Pancreas (tissue), 10 donors: ENCODE data around the gene ELL2. TPM values are rescaled to one million over a fixed set of nuclear protein-coding genes. Genes with fewer than 3 reads are reported as not detected.

ENCODE experiments used
- ATAC-seq, 4 donors: fragments of 200-7000 bp; cut with Tn5 transposase; one replicate each; pipeline versions ENCODE4 v1.8.0 to v1.9.1; 2020; ENCODE audit warnings: mild to moderate bottlenecking in 4 of 4, moderate library complexity in 4 of 4
- DNase-seq, 6 donors: peaks; one replicate each; pipeline ENCODE4 v3.0.0-alpha.2; 2020
- FAIRE-seq: peaks from 2 replicates; lab custom pipeline; 2012; peaks lifted over from hg19 to GRCh38; lab: Jason Lieb, UNC
- H3K27ac ChIP-seq, 4 donors: fragments of 200-600 bp; sonication (generic); 1 replicate in 3 of 4; 2 replicates in 1 of 4; pipeline versions ENCODE4 v1.5.0 to v1.8.0; 2020
- H3K27me3 ChIP-seq, 4 donors: fragments of 200-600 bp; one replicate each; pipeline ENCODE4 v1.8.0; 2021
- H3K36me3 ChIP-seq, 3 donors: fragments of 200-600 bp; sonication (generic) in 1 of 3; one replicate each; pipeline versions ENCODE4 v1.5.0 to v1.8.0; 2020 to 2021
- H3K4me1 ChIP-seq, 3 donors: fragments of 200-600 bp; one replicate each; pipeline ENCODE4 v1.8.0; 2021
- H3K4me3 ChIP-seq, 4 donors: fragments of 200-600 bp; sonication (generic) in 2 of 4; one replicate each; pipeline versions ENCODE4 v1.5.0 to v1.8.0; 2020 to 2021
- H3K9me3 ChIP-seq, 4 donors: fragments of 200-600 bp; one replicate each; pipeline ENCODE4 v1.8.0; 2021
- CTCF ChIP-seq, 4 donors: fragments of 200-600 bp; sonication (generic) in 3 of 4; IDR thresholded peaks; one replicate each; pipeline versions ENCODE4 v1.5.0 to v1.8.0; 2021; ENCODE audit warnings: antibody characterized with exemption in 4 of 4
- WGBS, 2 donors: extraction: QIAGEN DNeasy Blood & Tissue Kit; methylation state at CpG; one replicate each; pipeline ENCODE4 v1.1.7; 2013; 5-methylcytosine and 5-hydroxymethylcytosine counted together
- intact Hi-C, 3 donors: fragments of 100-400 bp; cut with DNase I; formaldehyde crosslinking; loops; one replicate each; pipeline versions ENCODE4 v1.11.1 to v1.14.2; 2022
- polyA plus RNA-seq, 2 donors: library from polyadenylated mRNA; stranded (reverse); fragments of 200-250 nt; gene quantifications; one replicate each; pipeline ENCODE4 v1.2.3, GENCODE V29; 2013
- total RNA-seq, 6 donors: library from RNA; stranded (reverse); fragmentation: NEBNext Ultra II Directional in 4 of 6; extraction: Animal tissue kit (Norgen Biotek cat#: 25700) in 4 of 6; gene quantifications; one replicate each; pipeline versions ENCODE4 v1.2.1 to v1.2.4, GENCODE V29; 2021 to 2023
- donor health status: healthy with polysubstance abuse.
- donor health status: DM: no; HTN: no; CAD: no; lungs with moderate emphysema.
- donor health status: DM: no; HTN: no; CAD: no.
- donor health status: control.
- donor health status: control.
- donor health status: Bipolar disorder and iron deficiency.
- donor health status: DM: yes; HTN: yes; CAD: no.
- donor health status: DM: no; HTN: no; CAD: no.
- donor health status: DM: no; HTN: no; CAD: no.
- donor health status: DM: yes; HTN: yes; CAD: no.

ELL2 gene
- total and polyA plus RNA-seq, 8 donors: 21.0 to 92.8 (median 76.8) TPM

DNA sequence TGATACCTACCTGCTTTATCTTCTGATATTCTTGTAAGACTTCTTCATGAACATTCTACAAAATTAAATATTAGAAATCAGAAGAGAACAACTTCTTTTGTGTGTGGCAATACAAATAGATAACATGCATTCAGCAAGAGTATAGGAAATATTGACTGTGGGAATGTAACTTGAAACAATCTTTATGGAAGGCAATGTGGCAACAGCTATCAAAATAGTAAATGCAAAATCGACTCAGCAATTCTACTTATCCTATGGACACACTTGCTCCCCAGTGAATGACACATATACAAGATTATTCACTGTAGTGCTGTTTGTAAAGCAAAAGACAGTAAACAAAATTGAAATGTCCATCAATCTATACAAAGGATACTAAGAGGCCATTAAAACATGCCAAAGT lies 72.6 kb downstream of the ELL2 start:
- H3K36me3 ChIP-seq: peaks cover 0 to 47% (median 0%) of the 10 kb centered on the region in 3 donors
- no peak for TF ChIP-seq CTCF (IDR thresholded peaks at IDR 0.05)

DNA sequence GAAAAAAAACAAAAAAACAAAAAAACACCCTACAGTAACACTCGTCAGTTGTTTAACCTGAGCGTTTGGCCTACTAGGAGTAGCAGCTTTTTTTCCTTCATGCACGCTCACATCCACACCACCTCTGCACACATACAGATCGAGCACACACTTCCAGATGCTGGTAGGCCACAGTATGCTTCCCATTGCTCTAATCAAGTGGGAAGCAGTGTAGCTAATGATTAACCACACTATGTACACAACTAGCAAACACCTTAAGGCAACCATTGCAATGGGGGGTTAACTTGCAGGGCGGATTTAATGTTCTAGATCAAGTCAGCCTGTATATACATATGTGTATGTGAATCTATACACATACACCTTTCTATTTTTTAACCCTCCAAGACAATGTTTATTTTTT lies 73.7 kb downstream of the ELL2 start:
- Histone ChIP-seq H3K4me1 (peaks cover 0 to 7% (median 6%) of the 10 kb centered on the region in 3 donors), H3K9me3 (no peaks in the 10 kb centered on the region), H3K27ac (no peak overlapping the region), H3K36me3 (peaks cover 0 to 38% (median 0%) of the 10 kb centered on the region in 3 donors), H3K27me3 (no peaks in the 10 kb centered on the region), H3K4me3 (no peak overlapping the region)
- intact Hi-C loops: no loop called here
- no peak for FAIRE-seq
- TF ChIP-seq CTCF (IDR thresholded peaks at IDR 0.05): no peak
- WGBS, 2 donors: 62 to 69% methylated on average over 5 of the region's 5 CpGs
- DNase-seq: no peak
- peak in 3 of 4 donors; percentile 66 to 84 (median 79) for ATAC-seq

More for the DNA sequence above, 72.6 kb downstream of the ELL2 start:
- DNase-seq: no peak
- ATAC-seq: no peak
- 54 to 56% methylated on average over 1 of the region's 1 CpG for WGBS, 2 donors
- Histone ChIP-seq H3K27me3 (no peaks in the 10 kb centered on the region), H3K4me3 (no peak overlapping the region), H3K27ac (no peak overlapping the region), H3K4me1 (peaks cover 0 to 7% (median 6%) of the 10 kb centered on the region in 3 donors), H3K9me3 (no peaks in the 10 kb centered on the region)
- intact Hi-C loops: no loop called here
- no peak for FAIRE-seq

DNA sequence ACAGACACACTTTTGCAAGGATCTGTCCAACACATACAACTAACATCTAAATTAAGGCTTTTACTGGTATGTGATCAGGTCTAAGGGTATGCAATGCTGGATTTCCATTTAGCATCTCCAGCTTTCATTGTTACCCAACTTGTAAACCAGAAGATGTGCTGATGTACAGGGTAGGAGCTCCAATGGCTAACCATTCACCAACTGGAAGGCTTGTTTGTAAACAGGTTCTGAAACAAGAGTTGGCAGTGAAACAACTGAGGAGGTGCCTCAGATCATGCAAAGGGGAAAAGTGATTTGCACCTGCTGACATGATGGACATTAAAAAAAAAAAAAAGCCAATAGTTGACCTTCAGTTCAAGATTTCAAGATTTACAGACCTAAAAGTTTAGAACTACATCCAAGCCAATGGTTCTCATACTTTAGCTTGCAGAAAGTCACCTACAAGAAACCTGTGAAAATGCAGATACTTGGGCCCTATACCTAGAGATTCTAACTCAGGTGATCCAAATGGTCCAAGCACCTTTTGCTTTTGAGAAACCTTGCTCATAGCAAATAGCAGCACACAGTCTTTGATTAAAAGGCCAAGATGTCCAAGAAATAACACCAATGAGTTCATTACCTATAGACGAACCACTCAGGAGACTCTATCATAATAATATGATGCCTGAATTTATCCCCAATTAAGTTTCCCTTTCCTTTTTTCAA lies 75.2 kb downstream of the ELL2 start:
- FAIRE-seq: no peak
- TF ChIP-seq CTCF (IDR thresholded peaks at IDR 0.05): no peak
- Histone ChIP-seq H3K36me3 (peaks cover 0 to 28% (median 0%) of the 10 kb centered on the region in 3 donors), H3K27ac (no peak overlapping the region), H3K4me3 (no peak overlapping the region), H3K4me1 (peaks cover 0 to 9% (median 7%) of the 10 kb centered on the region in 3 donors), H3K27me3 (no peaks in the 10 kb centered on the region), H3K9me3 (no peaks in the 10 kb centered on the region)
- ATAC-seq: no peak
- 98 to 100% methylated on average over 1 of the region's 1 CpG for WGBS, 2 donors
- no peak for DNase-seq
- intact Hi-C loops: no loop called here

DNA sequence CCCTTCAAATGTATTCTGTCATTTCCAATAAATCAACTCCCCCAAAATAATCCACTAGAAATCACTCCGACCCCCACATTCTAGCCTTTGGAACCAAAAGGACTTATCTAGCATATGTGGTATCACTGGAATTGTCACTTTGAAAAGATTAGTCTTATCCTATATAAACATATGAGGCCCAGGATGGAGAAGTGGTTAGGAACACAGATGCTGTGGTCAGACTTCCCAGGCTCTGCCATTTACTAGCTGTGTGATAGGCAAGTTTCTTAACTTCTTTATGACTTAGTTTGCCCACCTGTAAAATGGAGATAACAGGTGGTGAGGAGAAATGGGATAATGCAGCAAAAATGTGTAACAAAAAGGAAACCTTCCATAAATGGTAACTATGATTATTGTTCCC lies 77.1 kb downstream of the ELL2 start:
- Histone ChIP-seq H3K27me3 (no peaks in the 10 kb centered on the region), H3K4me1 (peaks cover 0 to 9% (median 7%) of the 10 kb centered on the region in 3 donors), H3K36me3 (peaks cover 0 to 9% (median 0%) of the 10 kb centered on the region in 3 donors), H3K4me3 (no peak overlapping the region), H3K27ac (no peak overlapping the region), H3K9me3 (no peaks in the 10 kb centered on the region)
- ATAC-seq (no peak), FAIRE-seq (no peak), DNase-seq (no peak)
- TF ChIP-seq CTCF (IDR thresholded peaks at IDR 0.05): no peak
- intact Hi-C loops: no loop called here
- 75 to 87% methylated on average over 1 of the region's 1 CpG for WGBS, 2 donors

DNA sequence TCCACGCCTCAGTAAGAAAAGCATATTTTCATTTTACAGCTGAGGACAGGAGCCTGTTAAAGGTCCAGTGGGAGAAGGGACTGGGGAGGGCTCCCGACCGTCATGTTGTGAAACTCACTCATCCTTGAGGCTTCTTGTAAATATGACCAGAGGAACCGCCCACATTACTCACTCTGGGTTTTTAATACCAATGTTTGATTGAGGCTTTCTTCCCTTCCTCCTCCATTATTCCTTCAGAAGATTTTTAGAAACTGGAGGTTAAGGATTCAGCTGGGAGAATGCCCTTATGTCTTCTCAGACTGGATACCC lies 77.7 kb downstream of the ELL2 start:
- H3K27ac ChIP-seq: no peak overlapping the region
- ATAC-seq (no peak), DNase-seq (no peak), FAIRE-seq (no peak)
- H3K27me3 ChIP-seq: no peaks in the 10 kb centered on the region
- no peaks in the 10 kb centered on the region for H3K9me3 ChIP-seq
- 87 to 90% methylated on average over 4 of the region's 4 CpGs for WGBS, 2 donors
- no peak for TF ChIP-seq CTCF (IDR thresholded peaks at IDR 0.05)
- no peak overlapping the region for H3K4me3 ChIP-seq
- H3K36me3 ChIP-seq: peaks cover 0 to 5% (median 0%) of the 10 kb centered on the region in 3 donors
- H3K4me1 ChIP-seq: peaks cover 0 to 9% (median 8%) of the 10 kb centered on the region in 3 donors
- intact Hi-C loops: no loop called here
